Memory B cell (primary cell): ENCODE data around the gene SCAI.
"Not testable (repeated sequence)": the region's sequence is repeated elsewhere in the genome, so short reads cannot be mapped to it uniquely, and the experiment has no call there.

Experiments used
- ATAC-seq: fragments of 150-1000 bp; cut with Tn5 transposase; 2 replicates; pipeline ENCODE4 v1.10.0; 2021; ENCODE audit warnings: low read depth, mild to moderate bottlenecking, moderate library complexity
- DNase-seq, 2 donors: peaks; one replicate each; pipeline ENCODE4 v3.0.0; 2022; ENCODE audit warnings: low spot score in 2 of 2
- H3K27ac Mint-ChIP-seq: one replicate; pipeline ENCODE4 v1.8.0; 2022; ENCODE audit warnings: mild to moderate bottlenecking, moderate library complexity, mixed read lengths
- H3K27me3 Mint-ChIP-seq: one replicate; pipeline ENCODE4 v1.8.0; 2022; ENCODE audit warnings: mixed read lengths
- H3K36me3 Mint-ChIP-seq: one replicate; pipeline ENCODE4 v1.8.0; 2022; ENCODE audit warnings: mild to moderate bottlenecking, mixed read lengths
- H3K4me1 Mint-ChIP-seq: one replicate; pipeline ENCODE4 v1.8.0; 2022; ENCODE audit warnings: mixed read lengths
- H3K4me3 Mint-ChIP-seq: one replicate; pipeline ENCODE4 v1.8.0; 2022; ENCODE audit warnings: mild to moderate bottlenecking, moderate library complexity, mixed read lengths
- H3K9me3 Mint-ChIP-seq: one replicate; pipeline ENCODE4 v1.8.0; 2022; ENCODE audit warnings: mixed read lengths

The SCAI gene

GRCh38 chr9:125141251-125141650, 2.1 kb downstream of the SCAI start:
- ATAC-seq (no peak), DNase-seq (no peak)
- Mint-ChIP-seq H3K4me3 (no peak overlapping the region), H3K27ac (no peak overlapping the region), H3K36me3 (peaks cover 8% of the 10 kb centered on the region), H3K27me3 (no peaks in the 10 kb centered on the region), H3K9me3 (no peaks in the 10 kb centered on the region), H3K4me1 (peaks cover 19% of the 10 kb centered on the region)

- H3K4me1 Mint-ChIP-seq, result peaks cover 19% of the 10 kb centered on the region
- H3K4me3 Mint-ChIP-seq, result no peak overlapping the region
- ATAC-seq (no peak), DNase-seq (no peak)
- H3K9me3 Mint-ChIP-seq, result no peaks in the 10 kb centered on the region
- H3K36me3 Mint-ChIP-seq, result peaks cover 8% of the 10 kb centered on the region
- H3K27ac Mint-ChIP-seq, result no peak overlapping the region
- no peaks in the 10 kb centered on the region for H3K27me3 Mint-ChIP-seq
Measured at GRCh38 chr9:125140576-125140975, 2.8 kb downstream of the SCAI start.

- Mint-ChIP-seq H3K27ac (no peak overlapping the region), H3K9me3 (peaks cover 9% of the 10 kb centered on the region), H3K4me1 (peaks cover 8% of the 10 kb centered on the region), H3K4me3 (no peak overlapping the region), H3K27me3 (no peaks in the 10 kb centered on the region), H3K36me3 (peaks cover 19% of the 10 kb centered on the region)
- ATAC-seq (no peak), DNase-seq (no peak)
Measured at GRCh38 chr9:125137200-125137599, 6.1 kb downstream of the SCAI start.

GRCh38 chr9:125134976-125135375, 8.4 kb downstream of the SCAI start:
- ATAC-seq (no peak), DNase-seq (no peak)
- Mint-ChIP-seq H3K4me1 (peaks cover 8% of the 10 kb centered on the region), H3K36me3 (peaks cover 19% of the 10 kb centered on the region), H3K4me3 (no peak overlapping the region), H3K27me3 (no peaks in the 10 kb centered on the region), H3K9me3 (peaks cover 9% of the 10 kb centered on the region), H3K27ac (no peak overlapping the region)

GRCh38 chr9:125133403-125134329, 9.7 kb downstream of the SCAI start:
- no peaks in the 10 kb centered on the region for H3K27me3 Mint-ChIP-seq
- H3K27ac Mint-ChIP-seq, result no peak overlapping the region
- H3K4me3 Mint-ChIP-seq, result no peak overlapping the region
- peaks cover 9% of the 10 kb centered on the region for H3K9me3 Mint-ChIP-seq
- peaks cover 11% of the 10 kb centered on the region for H3K36me3 Mint-ChIP-seq
- H3K4me1 Mint-ChIP-seq, result no peaks in the 10 kb centered on the region
- no peak for ATAC-seq
- DNase-seq, result no peak

- H3K9me3 Mint-ChIP-seq, result peaks cover 9% of the 10 kb centered on the region
- no peak overlapping the region for H3K27ac Mint-ChIP-seq
- H3K36me3 Mint-ChIP-seq, result peaks cover 11% of the 10 kb centered on the region
- H3K4me1 Mint-ChIP-seq, result peaks cover under 1% of the 10 kb centered on the region
- H3K27me3 Mint-ChIP-seq, result no peaks in the 10 kb centered on the region
- ATAC-seq (no peak), DNase-seq (no peak)
- H3K4me3 Mint-ChIP-seq, result no peak overlapping the region
Measured at GRCh38 chr9:125131778-125132177, 11.6 kb downstream of the SCAI start.

- DNase-seq (peak; percentile 27 to 46), ATAC-seq (peak; percentile 100)
- H3K27ac Mint-ChIP-seq, result peak overlapping the region; percentile 88
- peaks cover 11% of the 10 kb centered on the region for H3K4me1 Mint-ChIP-seq
- H3K27me3 Mint-ChIP-seq, result no peaks in the 10 kb centered on the region
- no peaks in the 10 kb centered on the region for H3K9me3 Mint-ChIP-seq
- H3K4me3 Mint-ChIP-seq, result no peak overlapping the region
- H3K36me3 Mint-ChIP-seq, result peaks cover 4% of the 10 kb centered on the region
Measured at GRCh38 chr9:125126019-125126746, 17.1 kb downstream of the SCAI start.

- DNase-seq, result no peak
- H3K27me3 Mint-ChIP-seq, result no peaks in the 10 kb centered on the region
- peak overlapping the region; percentile 88 for H3K27ac Mint-ChIP-seq
- peaks cover 16% of the 10 kb centered on the region for H3K4me1 Mint-ChIP-seq
- H3K36me3 Mint-ChIP-seq, result peaks cover 4% of the 10 kb centered on the region
- no peaks in the 10 kb centered on the region for H3K9me3 Mint-ChIP-seq
- no peak for ATAC-seq
- H3K4me3 Mint-ChIP-seq, result no peak overlapping the region
Measured at GRCh38 chr9:125125523-125125922, 17.8 kb downstream of the SCAI start.

GRCh38 chr9:125121146-125121545, 22.2 kb downstream of the SCAI start:
- no peak overlapping the region for H3K4me3 Mint-ChIP-seq
- no peaks in the 10 kb centered on the region for H3K9me3 Mint-ChIP-seq
- H3K4me1 Mint-ChIP-seq, result peaks cover 10% of the 10 kb centered on the region
- H3K27ac Mint-ChIP-seq, result no peak overlapping the region
- DNase-seq (no peak), ATAC-seq (no peak)
- no peaks in the 10 kb centered on the region for H3K27me3 Mint-ChIP-seq
- H3K36me3 Mint-ChIP-seq, result peaks cover 9% of the 10 kb centered on the region

- H3K36me3 Mint-ChIP-seq, result peaks cover 9% of the 10 kb centered on the region
- DNase-seq (no peak), ATAC-seq (no peak)
- H3K4me3 Mint-ChIP-seq, result no peak overlapping the region
- H3K9me3 Mint-ChIP-seq, result no peaks in the 10 kb centered on the region
- no peaks in the 10 kb centered on the region for H3K27me3 Mint-ChIP-seq
- no peak overlapping the region for H3K27ac Mint-ChIP-seq
- peaks cover 5% of the 10 kb centered on the region for H3K4me1 Mint-ChIP-seq
Measured at GRCh38 chr9:125119643-125120286, 23.6 kb downstream of the SCAI start.

- DNase-seq, H3K4me1 Mint-ChIP-seq, H3K27me3 Mint-ChIP-seq, H3K27ac Mint-ChIP-seq, ATAC-seq, H3K36me3 Mint-ChIP-seq, H3K9me3 Mint-ChIP-seq, H3K4me3 Mint-ChIP-seq: not testable (repeated sequence)
Measured at GRCh38 chr9:125118696-125119095, 24.6 kb downstream of the SCAI start.

GRCh38 chr9:125114503-125114902, 28.8 kb downstream of the SCAI start:
- not testable (repeated sequence) for DNase-seq, ATAC-seq

GRCh38 chr9:125110464-125110863, 32.9 kb downstream of the SCAI start:
- H3K4me3 Mint-ChIP-seq, result no peak overlapping the region
- peaks cover 13% of the 10 kb centered on the region for H3K36me3 Mint-ChIP-seq
- DNase-seq (no peak), ATAC-seq (no peak)
- H3K27ac Mint-ChIP-seq, result no peak overlapping the region
- no peaks in the 10 kb centered on the region for H3K27me3 Mint-ChIP-seq
- H3K9me3 Mint-ChIP-seq, result peaks cover 8% of the 10 kb centered on the region
- peaks cover 2% of the 10 kb centered on the region for H3K4me1 Mint-ChIP-seq

More at GRCh38 chr9:125114503-125114902, 28.8 kb downstream of the SCAI start:
- H3K27me3 Mint-ChIP-seq, H3K27ac Mint-ChIP-seq, H3K4me1 Mint-ChIP-seq, H3K9me3 Mint-ChIP-seq, H3K4me3 Mint-ChIP-seq: not testable (repeated sequence)
- H3K36me3 Mint-ChIP-seq, result peaks cover 17% of the 10 kb centered on the region

- not testable (repeated sequence) for DNase-seq, H3K4me3 Mint-ChIP-seq, H3K27ac Mint-ChIP-seq, H3K9me3 Mint-ChIP-seq, H3K4me1 Mint-ChIP-seq, H3K27me3 Mint-ChIP-seq, ATAC-seq
- H3K36me3 Mint-ChIP-seq, result peaks cover 13% of the 10 kb centered on the region
Measured at GRCh38 chr9:125108541-125108940, 34.8 kb downstream of the SCAI start.
